GM21528 (cell line): ENCODE measurements around the gene RNF114.

Experiments used
- ATAC-seq: cut with Tn5 transposase; IDR thresholded peaks from one replicate; pipeline ENCODE4 v1.9.1; 2021; ENCODE audit warnings: mild to moderate bottlenecking, moderate library complexity; ENCODE audit not compliant: unreplicated experiment, low FRiP score

The RNF114 gene

DNA sequence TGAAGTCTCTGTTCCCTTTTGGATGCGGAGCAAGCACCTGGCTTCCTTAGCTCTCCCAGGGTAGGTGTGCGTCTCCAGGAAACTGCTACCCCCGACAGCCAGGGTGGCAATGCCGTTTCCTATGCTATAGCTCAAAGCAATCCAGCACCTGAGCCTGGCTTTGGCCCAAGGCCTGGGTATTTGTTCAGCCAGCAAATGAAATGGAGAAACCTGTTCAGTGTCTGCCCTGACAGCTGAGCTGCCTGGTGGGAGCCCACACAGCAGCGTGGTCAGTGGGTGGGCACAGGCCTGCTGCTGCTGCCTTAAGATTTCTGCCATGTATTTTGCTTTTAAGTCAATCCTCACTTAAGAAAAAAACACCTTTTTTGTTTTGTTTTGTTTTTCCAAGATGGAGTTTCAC, 34.6 kb upstream of the RNF114 start:
- no peak for ATAC-seq

DNA sequence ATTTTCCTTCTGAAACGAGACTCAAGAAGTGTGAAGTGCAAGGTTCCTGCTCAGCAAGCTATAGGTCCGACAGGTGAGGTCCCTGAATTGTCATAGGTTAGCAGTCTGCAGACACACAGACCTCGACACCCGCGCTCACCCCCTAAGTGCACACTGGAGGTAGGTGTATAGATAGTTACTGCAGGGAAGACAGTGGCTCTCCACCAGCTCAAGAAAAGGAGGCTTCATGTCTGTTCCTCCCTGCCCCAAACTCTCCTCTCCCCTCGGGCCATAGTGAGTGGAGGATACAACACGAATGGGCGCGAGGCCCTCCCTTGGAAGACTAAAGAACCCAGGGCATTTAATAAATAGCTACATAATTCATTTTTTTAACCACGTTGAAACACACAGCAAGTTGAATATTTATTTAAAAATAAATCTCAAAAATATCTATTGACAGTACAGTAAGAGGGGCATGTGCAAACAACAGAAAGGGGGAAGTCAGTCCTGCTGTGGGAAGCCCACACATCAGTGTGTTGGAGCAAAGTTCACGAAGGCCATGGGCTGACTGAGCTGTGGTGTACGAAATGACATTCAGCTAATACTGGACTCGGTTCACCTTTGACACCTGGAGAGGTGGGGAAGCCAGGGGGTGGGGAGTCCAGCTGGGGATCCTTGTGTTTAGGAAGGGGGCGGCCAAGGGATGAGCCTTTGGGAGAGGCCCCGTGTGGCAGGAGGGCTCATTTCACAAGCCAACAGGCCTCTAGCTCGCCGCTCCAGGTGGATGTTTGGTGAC, 31.6 kb upstream of the RNF114 start:
- ATAC-seq: no peak

DNA sequence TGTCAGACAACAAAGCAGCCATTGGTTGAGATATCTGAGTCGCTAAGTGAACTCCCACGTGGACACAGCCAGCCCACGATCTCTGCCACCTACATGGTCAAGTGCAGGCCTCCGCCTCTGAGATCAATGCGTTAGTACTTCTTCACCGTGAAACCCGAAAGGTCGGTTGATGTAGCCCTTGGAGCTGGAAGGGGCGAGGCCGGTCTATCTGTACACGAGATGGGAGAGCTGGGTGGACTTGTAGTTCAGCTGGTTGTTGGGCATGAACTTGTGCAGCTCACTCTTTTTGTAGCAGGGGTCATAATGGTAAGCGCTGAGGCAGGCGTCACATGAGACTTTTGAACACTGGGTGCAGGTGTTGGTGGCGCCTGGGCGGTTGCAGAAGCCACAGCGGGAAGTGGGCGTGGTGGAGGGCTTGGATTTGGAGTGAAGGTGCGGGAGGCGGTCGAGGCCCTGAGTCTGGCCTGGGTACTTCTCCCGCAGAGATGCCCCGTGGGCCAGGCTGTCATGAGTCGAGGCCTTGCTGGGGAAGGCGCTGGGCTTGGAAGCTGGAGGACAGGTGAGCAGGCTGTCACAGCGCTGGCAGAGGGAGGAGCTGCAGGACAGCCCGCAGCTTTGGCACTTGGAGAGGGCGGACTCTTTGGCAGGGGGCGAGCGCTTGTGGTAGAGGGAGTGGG, 30.6 kb upstream of the RNF114 start:
- no peak for ATAC-seq

DNA sequence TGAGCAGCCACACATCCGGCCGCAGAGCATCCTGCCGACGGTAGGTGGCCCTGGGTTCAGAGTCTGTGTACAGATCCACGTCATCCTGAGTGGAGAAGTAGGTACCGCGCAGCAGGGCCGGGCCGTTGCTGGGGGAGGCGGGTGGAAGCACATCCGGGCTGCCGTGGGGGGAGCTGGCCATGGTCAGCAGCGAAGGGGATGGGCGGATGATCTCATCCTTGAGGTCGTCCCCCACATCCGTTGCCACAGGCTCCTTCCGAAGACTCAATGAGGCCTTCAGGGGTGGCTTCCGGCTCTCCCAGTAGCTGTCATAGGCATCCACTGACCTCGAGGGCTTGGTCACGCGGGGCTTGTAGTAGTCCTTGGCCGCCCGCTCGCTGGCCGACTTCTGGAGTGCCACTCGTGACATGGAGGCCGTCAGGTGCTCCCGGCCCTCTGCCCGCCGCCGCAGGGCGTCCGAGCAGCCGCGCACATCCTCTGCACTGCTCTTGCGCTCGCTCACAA, 30.0 kb upstream of the RNF114 start:
- no peak for ATAC-seq

DNA sequence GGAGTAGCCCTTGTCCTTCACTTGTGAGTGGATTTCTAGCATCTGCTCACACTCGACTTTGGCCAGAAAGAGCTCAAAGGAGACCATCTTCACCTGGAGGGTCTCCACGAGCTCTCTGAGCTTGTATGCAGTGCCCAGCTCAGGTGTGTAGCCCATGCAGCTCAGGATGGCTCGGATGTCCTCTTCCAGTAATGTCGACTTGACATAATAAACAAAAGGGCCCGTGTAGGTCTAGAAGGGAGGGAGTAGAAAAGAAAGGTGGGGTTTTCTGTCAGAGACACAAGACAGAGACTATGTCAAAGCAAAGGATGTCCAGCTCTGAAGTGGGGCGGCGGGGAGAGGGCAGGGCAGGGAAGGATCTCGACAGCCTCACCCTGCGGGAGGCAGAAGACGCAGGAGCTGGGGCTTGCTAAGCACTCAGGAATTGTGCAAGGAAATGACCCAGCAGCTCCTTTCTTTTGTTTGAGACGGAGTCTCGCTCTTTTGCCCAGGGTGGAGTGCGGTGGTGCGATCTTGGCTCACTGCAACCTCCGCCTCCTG, 29.5 kb upstream of the RNF114 start:
- no peak for ATAC-seq

DNA sequence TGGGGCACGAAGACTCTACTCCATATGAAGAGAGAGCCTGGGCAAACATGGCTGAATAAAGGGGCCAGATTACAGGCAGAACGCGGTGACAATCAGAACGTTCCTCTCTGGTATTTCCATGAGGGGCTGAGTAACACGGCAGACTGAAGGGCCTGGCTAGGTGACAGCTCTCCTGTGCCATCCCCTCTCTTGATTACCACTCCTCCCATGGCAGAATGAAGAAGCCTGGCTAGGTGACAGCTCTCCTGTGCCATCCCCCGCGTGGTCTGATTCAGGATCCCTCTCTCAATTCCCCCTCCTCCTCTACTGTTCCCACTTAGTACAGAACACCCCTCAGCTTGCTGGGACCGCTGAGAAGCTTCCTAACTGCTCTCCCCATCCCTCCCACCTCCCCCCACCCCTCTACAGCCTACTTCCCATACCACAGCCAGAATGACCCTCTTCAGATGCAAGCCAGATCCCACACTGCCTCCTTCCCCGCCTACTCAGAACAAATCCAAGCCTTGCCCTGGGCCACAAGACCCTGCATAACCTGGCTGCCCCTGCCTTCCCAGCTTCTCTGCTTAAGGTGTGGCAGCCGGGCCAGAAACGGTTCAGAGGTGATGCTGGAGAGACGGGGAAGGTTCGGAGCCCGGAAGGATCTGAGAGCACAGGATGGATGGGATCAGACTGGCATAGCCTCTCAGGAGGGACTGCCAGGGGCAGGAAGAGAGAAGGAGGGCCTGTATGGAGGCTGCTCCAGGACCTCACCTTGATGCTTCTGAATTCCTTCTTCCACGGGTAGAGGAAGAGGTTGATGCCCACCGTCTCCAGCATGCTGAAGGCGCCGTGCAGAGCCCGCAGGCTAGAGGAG, 28.6 kb upstream of the RNF114 start:
- ATAC-seq: no peak

DNA sequence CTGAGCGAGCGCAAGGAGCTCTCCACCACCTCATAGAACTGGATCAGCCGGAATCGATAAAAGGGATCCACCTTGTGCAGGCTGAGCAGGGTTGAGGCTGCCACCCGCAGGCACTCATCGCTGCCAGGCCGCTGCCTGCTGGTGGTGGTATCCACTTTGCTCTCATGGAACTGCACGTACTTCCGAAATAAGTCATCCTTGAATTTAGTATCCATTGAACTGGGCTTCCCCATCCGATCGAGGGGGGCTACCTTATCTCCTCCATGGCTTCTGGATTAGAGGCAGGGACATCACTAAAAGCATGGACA, 28.0 kb upstream of the RNF114 start:
- ATAC-seq: no peak

DNA sequence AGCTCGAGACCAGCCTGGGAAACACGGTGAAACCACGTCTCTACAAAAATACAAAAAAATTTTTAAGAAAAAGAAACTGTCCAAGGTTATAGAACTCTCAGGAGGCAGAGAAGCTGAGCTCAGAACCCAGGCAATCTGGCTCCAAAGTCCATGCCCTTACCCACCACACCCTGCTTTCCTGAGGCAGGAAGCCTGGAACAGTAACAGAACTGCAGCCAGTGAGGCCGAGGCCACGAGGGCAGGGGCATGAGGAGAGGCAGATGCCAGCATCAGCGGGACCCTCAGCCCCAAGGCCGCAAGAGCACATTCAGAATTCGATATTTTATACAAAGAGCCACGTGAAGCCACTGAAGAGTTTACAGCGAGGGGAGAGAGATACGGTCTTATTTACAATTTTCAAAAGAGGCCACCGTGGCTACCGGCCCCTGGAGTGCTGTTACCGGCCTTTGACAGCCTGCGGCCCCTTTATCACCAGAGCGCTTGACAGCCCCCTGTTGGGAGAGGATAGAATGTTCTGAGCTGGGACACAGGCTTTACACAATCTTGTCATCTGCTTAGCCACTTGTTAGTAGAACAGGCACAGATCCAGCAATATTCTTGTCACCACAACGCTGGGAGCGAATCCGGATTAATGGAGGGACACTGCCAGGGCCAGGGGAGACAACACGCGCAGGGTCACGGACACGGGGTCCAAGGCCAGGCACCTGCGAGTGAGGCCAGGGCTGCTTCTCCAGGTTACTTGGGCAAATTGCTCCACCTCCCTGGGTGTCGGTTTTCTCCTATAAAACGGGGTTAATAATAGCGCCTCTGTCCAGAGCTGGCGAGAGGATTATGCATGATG, 26.5 kb upstream of the RNF114 start:
- no peak for ATAC-seq

DNA sequence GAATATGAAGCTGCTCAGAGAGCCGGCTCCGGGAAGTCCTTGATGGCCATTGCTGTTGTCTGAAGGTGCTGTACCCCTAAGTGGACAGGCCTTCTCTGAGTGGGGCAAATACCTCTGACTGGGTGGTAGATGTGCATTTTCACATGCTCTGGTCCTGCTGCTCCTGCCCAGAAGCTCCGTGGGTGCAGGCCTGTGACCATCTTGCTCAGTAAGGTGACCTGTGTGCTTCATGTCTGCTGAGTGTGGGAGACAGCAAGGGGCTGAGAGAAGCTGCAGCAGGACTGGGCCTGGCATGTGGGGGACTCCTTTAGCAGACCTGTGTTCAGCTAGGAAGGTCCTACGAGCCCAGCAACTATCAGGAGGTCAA, 25.9 kb upstream of the RNF114 start:
- no peak for ATAC-seq

DNA sequence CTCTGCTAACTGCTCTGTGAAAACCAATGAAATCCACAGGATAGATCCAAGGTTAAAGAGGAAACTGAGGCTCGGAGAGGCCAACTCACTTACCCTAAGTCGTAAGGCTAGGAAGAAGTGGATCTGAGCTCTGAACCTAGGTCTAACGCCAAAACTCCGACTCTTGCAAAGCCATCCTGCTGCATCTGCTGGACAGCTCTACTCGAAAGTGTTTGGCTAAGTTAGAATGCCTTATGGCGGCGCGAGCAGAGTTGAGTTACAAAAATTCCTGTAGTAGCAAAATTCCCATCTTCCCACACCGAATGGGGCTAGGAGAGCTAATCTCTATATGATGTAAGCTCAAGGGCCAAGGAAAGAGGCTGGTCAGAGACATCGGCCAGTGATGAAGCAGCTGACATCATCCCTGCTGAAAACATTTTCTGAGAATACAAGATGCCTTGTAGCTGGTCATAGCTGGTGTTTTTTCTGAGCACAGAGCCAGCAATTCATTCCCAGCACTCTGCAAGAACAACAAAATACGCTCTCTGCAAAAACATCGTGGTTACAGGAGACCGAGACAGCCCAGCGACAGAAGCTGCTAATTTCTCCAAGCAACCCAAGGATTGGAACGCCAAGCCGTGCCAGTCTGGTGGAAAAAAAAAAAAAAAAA, 22.7 kb upstream of the RNF114 start:
- no peak for ATAC-seq

DNA sequence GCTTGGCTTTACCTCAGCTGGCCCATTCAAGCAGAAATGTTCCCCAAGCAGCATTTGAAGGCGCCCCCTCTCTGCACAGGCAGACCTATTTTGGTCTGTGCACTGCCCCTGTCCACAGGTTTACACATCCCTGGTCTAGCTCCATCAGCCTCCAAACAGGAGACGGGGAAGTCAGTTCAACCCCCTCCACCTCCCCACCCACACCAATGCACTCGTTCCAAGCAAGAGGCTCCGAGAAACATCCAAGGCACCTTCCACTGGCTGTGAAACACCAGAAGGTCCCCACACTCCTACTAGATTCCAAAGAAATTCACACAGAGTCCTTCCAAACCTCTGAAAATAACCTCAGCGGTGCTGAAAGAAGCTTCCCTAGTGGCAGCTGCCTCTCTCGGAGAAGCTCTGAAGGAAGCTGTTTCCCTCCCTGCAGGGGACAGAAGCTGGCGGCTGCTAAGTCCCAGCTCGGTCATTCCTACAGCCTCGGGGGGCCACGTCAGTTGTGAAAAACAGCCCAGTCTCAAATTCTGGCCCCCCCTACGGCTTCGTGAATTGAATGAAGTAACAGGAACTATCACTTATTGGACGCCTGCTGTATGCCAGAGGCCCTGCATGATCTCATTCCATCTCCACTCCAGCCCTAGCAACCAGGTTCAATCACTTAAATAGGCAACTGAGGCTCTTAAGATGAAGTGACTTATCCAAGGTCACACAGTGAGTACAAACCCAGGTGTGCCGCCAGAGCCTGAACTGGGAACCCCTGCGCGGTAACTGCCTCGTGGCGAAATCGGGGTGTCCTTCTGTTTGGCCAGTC, 21.7 kb upstream of the RNF114 start:
- peak; percentile 13 for ATAC-seq

DNA sequence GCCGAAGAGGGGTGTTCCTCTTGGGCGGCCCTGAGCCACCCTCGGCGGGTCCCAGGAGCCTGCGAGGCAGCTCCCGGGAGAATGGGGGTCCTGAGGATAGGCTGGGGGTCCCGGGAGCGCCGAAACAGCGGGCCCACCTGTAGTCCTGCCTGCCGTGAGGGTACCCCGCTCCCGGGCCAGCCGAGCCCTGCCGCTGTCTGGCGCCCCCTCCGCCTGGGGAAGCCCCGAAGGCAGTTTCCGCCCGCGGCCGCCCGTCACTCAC, 21.1 kb upstream of the RNF114 start:
- no peak for ATAC-seq

DNA sequence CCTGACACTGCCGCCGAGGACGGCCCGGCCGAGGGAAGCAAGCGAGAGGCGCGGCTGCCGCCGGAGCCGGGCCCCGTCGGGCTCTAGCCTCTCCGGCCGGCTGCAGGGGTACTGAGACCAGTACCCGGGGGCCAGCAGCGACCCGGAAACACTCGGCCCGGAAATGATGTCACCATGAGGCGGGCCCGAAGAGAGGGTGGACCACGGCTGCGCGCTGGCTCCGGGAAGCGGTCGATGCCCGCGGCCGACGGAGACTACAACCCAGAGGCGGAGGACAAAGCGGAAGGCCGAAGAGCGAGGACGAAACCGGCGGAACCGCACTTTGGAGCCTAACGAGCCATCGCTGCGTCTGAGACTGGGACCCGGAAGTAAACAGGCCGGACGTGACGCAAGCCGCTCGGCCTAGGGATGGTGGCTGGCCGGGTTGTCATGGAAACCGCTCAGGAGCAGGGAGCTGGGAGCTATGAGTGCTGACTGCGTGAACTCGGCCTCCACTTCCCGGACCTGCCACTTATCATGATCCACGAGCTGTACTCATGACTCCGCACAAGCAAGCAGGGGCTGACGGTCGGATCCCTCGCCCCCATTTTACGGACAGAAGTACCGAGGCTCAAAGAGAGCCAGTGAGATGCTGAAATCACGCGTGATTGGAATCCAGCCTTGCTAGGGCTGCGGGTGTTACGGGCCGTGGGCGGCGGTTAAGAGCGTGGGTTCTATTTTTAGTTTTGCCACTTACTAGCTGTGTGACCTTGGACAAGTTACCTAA, 20.6 kb upstream of the RNF114 start, which contains the start of gene SPATA2:
Gene SPATA2 (minus strand): TSS at position 150 of the 766 bp plus-strand sequence. CDS start 7,039 bp downstream, outside the sequence.
- ATAC-seq: peak; percentile 81

DNA sequence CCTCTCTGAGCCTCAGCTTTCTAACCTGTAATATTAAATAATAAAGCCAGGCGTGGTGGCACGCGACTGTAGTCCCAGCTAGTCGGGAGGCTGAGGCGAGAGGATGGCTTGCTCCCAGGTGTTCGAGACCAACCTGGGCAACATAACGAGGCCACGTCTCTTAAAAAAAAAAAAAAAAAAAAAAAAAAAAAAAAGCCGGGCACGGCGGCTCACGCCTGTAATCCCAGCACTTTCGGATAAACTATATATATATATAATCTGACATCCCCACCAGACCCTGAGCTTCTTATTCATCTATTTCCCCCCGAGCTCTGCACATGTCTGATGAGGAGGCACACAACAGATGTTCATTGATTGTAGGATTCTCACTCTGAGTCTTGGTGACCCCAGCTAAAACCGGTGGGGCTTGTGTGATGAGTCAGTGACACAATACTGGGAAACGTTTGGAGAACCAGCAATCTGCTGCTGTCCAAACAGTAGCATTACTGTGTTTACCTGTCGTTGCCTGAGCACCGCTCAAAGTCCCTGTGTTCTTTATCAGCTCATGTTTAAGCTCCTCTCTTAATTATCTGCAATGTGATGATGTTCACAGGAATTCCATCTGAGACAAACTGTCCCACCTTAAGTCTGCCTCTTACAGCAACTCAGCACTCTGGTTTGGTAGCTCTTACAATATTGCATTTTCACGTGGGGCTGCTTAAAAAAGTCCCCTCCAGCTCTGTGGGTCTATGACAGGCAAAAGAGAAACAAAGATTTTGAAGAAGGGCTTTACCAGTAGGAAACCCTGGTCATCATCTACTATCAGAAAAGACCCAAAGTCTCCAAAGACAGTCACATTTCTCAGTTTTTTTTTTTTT, 19.8 kb upstream of the RNF114 start:
- no peak for ATAC-seq

DNA sequence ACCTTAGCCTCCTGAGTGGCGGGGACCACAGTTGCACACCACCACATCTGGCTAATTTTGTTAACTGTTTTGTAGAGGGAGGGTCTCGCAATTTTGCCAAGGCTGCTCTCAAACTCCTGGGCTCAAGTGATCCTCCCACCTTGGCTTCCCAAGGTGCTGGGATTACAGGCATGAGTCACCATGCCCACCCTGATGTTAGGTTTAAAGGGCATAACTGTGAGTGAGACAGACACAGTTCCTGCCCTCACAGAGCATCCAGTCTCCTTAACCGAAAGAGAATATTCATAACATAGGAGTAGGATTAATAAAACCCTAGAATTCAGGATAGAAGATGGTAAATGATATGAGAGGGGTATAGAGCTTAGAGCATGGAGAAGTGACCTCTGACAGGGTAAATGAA, 17.8 kb upstream of the RNF114 start:
- no peak for ATAC-seq

DNA sequence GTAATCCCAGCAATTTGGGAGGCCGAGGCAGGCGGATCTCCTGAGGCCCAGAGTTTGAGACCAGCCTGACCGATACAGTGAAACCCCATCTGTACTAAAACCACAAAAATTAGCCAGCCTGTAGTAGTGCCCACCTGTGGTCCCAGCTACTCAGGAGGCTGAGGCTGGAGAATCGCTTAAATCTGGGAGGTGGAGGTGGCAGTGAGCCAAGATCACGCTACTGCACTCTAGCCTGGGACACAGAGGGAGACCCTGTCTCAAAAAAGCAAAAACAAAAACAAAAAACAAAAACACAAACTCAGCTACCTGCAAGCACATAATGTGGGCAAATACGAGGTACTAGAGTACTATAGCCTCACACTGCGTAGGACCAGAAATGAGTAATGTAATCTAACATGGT, 17.2 kb upstream of the RNF114 start:
- ATAC-seq: no peak

DNA sequence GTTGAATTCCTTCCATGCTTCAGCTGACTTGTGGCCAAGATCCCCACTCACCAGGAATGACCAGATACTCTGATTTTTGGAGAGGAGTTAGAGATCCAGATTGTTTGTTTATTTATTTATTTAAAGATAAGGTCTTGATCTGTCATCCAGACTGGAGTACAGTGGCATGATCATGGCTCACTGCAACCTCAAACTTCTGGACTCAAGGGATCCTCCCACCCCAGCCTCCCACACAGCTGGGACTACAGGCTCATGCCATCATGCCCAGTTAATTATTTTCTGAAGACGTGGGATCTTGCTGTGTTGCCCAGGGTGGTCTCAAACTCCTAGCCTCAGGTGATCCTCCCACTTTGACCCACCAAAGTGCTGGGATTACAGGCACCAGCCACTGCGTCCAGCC, 16.7 kb upstream of the RNF114 start:
- ATAC-seq: no peak
